ENCODE results near the gene ITPR1. TPM values are rescaled to one million over a fixed set of nuclear protein-coding genes. Genes with fewer than 3 reads are reported as not detected.

The ITPR1 gene
- total RNA-seq, 1 donor from 2014 or later, result 90.8 TPM

- intact Hi-C loops (cut with micrococcal nuclease), result no loop called here
Measured at GRCh38 chr3:4859788-4860187, 366.6 kb downstream of the ITPR1 start.

- intact Hi-C loops (cut with micrococcal nuclease), result no loop called here
Measured at GRCh38 chr3:4862973-4863372, 369.8 kb downstream of the ITPR1 start.

- intact Hi-C loops (cut with micrococcal nuclease), result no loop called here
Measured at GRCh38 chr3:4864503-4864902, 371.4 kb downstream of the ITPR1 start.

GRCh38 chr3:4865714-4866113 is 372.6 kb downstream of the ITPR1 start:
- intact Hi-C loops (cut with micrococcal nuclease), result no loop called here

- intact Hi-C loops (cut with micrococcal nuclease), result no loop called here
Measured at GRCh38 chr3:4866866-4867265, 373.7 kb downstream of the ITPR1 start.

- intact Hi-C loops (cut with micrococcal nuclease), result no loop called here
Measured at GRCh38 chr3:4877173-4877787, 384.1 kb downstream of the ITPR1 start.

GRCh38 chr3:4880850-4881249 is 387.7 kb downstream of the ITPR1 start:
- intact Hi-C loops (cut with micrococcal nuclease), result no loop called here

GRCh38 chr3:4882548-4882947 is 389.4 kb downstream of the ITPR1 start:
- intact Hi-C loops (cut with micrococcal nuclease), result no loop called here

- intact Hi-C loops (cut with micrococcal nuclease), result no loop called here
Measured at GRCh38 chr3:4883011-4883410, 389.9 kb downstream of the ITPR1 start.

- intact Hi-C loops (cut with micrococcal nuclease), result loop anchor here (5.0 kb wide), 3 partner anchors 108 to 237 kb away; partner anchors contain the start of gene ARL8B
Measured at GRCh38 chr3:4884888-4885287, 391.7 kb downstream of the ITPR1 start.

GRCh38 chr3:4885316-4885715 is 392.2 kb downstream of the ITPR1 start:
- intact Hi-C loops (cut with micrococcal nuclease), result loop anchor here (5.0 kb wide), 3 partner anchors 108 to 237 kb away; partner anchors contain the start of gene ARL8B

- intact Hi-C loops (cut with micrococcal nuclease), result loop anchor here (5.0 kb wide), 3 partner anchors 109 to 236 kb away; partner anchors contain the start of gene ARL8B
Measured at GRCh38 chr3:4886448-4886847, 393.3 kb downstream of the ITPR1 start.

- intact Hi-C loops (cut with micrococcal nuclease), result loop anchor here (5.0 kb wide), 3 partner anchors 110 to 235 kb away; partner anchors contain the start of gene ARL8B
Measured at GRCh38 chr3:4887177-4887576, 394.0 kb downstream of the ITPR1 start.

- intact Hi-C loops (cut with micrococcal nuclease), result loop anchor here (1.0 to 5.0 kb wide), 14 partner anchors 9 to 233 kb away; partner anchors contain the start of gene ARL8B
Measured at GRCh38 chr3:4888913-4889846, 396.0 kb downstream of the ITPR1 start.

GRCh38 chr3:4889896-4890295 is 396.7 kb downstream of the ITPR1 start:
- intact Hi-C loops (cut with micrococcal nuclease), result loop anchor here (1.0 to 5.0 kb wide), 14 partner anchors 8 to 232 kb away; partner anchors contain the start of gene ARL8B

GRCh38 chr3:4894891-4895530 is 401.9 kb downstream of the ITPR1 start:
- intact Hi-C loops (cut with micrococcal nuclease), result no loop called here

GRCh38 chr3:4895838-4896237 is 402.7 kb downstream of the ITPR1 start:
- intact Hi-C loops (cut with micrococcal nuclease), result no loop called here

All from T-helper 1 cell treated with Interleukin-12 subunit alpha and Interleukin-12 subunit beta and Interleukin-4 antibody, amounts not matched to agents 30 ng/mL and 1 ng/mL, for 36 hours (primary cell).